LNCAP (cell line): Measurements from ENCODE around the gene OPN3.

Experiments used
- TF ChIP-seq, protein P1 (sequence below): fragments of 450-650 bp; IDR thresholded peaks from 2 replicates; pipeline ENCODE4 v1.5.1; 2017; ENCODE audit warnings: mild to moderate bottlenecking

Gene OPN3, protein sequence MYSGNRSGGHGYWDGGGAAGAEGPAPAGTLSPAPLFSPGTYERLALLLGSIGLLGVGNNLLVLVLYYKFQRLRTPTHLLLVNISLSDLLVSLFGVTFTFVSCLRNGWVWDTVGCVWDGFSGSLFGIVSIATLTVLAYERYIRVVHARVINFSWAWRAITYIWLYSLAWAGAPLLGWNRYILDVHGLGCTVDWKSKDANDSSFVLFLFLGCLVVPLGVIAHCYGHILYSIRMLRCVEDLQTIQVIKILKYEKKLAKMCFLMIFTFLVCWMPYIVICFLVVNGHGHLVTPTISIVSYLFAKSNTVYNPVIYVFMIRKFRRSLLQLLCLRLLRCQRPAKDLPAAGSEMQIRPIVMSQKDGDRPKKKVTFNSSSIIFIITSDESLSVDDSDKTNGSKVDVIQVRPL

DNA sequence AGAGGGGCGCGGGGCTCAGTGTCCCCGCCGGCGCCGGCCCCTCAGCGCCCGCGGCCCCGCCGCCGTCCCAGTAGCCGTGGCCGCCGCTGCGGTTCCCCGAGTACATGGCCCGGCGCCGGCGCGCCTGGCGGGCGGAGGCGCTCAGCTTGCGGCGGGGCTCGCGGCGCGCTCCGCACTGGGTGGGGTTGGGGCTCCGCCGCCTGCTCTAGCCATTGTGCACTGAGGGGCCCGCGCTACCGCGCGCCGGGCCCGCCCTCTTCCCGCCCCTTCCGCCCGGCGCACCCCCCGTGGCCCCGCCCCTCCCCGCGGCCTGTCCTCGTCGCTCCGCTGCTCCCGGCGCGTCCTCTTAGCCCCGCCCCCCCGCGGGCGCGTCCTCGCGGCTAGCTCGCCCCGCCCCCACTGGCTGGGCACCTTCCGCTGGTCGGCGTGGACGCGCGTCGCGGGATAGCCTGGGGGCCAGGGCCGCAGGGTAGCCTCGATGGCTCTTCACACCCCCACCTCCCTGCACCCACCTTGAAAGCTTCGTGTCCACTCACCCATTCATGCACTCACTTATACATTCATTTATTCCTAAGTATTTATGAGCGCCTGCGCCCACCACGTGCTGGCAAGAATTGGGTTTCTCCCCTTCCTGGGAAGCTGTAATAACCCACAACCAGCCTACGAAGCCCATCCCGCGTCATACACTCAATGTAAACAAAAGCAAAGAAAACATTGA lies at the start of gene OPN3, which contains the start of gene CHML:
OPN3 (minus strand) TSS at position 221 of the 718 bp plus-strand sequence; CDS start at position 106, 115 bp downstream.
CHML (minus strand) TSS at position 221 of the 718 bp plus-strand sequence. CDS start 4,603 bp downstream, outside the sequence.
- TF ChIP-seq, protein P1, sequence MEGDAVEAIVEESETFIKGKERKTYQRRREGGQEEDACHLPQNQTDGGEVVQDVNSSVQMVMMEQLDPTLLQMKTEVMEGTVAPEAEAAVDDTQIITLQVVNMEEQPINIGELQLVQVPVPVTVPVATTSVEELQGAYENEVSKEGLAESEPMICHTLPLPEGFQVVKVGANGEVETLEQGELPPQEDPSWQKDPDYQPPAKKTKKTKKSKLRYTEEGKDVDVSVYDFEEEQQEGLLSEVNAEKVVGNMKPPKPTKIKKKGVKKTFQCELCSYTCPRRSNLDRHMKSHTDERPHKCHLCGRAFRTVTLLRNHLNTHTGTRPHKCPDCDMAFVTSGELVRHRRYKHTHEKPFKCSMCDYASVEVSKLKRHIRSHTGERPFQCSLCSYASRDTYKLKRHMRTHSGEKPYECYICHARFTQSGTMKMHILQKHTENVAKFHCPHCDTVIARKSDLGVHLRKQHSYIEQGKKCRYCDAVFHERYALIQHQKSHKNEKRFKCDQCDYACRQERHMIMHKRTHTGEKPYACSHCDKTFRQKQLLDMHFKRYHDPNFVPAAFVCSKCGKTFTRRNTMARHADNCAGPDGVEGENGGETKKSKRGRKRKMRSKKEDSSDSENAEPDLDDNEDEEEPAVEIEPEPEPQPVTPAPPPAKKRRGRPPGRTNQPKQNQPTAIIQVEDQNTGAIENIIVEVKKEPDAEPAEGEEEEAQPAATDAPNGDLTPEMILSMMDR, result no peak

DNA sequence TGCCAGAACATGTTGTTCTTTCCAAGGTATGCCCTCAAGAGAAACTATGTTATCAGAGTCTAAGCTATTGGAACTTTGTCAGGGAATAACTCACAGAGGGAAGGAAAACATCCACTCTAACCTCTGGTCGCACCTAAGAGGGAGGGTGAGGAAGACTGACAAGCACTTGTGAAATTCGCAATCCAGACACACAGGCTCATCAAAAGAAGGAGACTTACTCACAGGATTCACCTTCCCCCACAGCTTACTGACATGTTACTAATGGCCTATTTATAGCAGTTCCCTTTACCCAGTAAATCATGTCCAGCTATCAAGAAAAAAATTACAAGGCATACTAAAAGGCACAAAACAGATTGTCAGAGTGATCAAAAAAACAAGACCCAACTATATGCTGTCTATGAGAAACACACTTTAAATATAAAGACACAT lies 48.8 kb upstream of the OPN3 start:
- TF ChIP-seq, protein P1, result no peak

DNA sequence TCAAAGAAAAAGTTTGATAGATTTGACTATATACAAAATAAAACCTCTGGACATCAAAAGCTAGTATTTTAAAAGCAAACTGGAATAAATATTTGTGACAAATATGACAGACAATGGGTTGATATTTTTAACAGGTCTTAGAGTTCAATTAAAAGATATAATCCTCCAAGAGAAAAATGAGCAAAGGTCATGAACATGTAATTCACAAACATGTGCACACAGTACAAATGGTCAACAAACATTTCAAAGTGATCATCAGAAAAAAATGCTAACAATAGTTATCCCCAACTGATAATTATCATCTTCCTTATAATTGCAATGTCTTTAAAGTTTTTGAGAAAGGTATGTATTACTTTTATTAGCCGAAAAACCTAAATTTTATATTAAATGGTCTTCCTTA lies 43.9 kb upstream of the OPN3 start:
- TF ChIP-seq, protein P1, result no peak

DNA sequence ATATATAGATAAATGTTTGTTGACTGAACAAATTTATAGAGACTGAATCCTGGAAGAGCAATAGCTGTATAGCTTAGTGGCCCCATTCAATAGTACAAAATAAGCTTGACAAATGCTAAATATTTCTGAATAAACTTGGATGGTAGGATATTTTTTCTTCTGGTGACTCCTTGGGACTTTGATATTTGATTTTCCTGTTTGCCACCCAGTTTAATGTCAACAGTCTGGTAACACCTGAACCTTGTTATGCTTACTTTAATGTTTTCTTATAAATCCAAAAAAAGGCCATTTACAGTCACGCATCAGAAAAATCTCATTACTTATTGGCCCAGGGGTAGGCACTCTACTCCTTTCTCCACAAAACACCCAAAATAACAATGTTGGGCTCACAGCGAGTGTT lies 42.8 kb upstream of the OPN3 start:
- TF ChIP-seq, protein P1, result no peak

DNA sequence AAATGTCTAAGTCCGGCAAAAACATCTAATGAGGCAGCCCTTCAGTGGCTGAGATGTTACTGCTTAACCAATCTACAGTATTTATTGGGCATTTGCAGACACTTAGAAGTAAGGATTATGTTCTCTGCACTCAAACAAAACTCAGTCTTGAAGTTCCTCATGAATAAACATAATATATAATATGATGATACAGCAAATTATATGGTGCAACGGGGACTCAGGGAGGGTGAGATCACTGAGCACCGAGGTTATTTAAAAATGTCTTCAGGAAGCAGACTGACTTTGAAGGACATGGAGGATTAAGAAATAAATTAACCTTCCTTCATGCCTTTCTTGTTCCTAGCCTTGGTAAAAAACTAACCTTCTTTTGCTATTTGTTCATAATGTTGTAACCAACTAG lies 39.8 kb upstream of the OPN3 start:
- TF ChIP-seq, protein P1, result no peak

DNA sequence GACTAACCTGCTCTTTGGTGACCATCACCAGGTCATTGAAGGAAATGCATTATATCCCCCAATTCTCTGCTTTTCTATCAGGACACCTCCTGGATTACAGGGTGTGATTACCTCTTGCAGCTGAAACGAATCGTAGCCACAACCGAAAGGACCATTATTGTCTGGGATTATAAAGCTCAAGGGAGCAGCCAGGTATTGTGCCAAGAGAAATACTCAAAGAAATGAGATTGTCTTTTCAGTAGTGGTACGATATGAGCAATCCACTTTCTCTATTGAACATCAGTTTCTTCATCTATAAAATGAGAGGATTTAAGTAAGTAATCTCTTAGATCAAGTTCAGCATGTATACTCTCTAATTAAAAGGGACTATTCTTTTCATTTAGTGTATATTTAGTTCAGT lies 39.2 kb upstream of the OPN3 start:
- TF ChIP-seq, protein P1, result no peak

DNA sequence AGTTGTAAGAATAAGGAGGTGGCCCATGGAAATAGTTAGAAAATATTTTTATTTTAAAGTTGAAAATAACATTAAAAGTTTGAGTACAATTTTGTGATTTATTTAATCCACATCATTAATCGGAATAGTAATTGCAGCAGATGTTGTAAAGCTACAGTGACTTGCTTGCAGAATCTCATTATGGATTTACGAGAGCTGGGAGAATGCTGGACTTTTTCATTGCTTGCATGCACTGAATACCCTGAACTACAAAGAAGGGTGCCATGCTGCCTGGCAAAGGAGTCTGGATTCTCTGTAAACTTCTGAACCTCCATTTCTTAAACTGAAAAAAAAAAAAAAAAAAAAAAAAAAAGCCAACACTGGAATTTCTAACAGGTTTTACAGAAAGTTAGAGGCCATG lies 38.4 kb upstream of the OPN3 start:
- TF ChIP-seq, protein P1, result no peak
